DOHH2 (cell line): ENCODE results near the gene APOC1.

Source experiments
- H3F3A ChIP-seq: fragments of 200-600 bp; sonication (generic), shearing (Covaris generic); 2 replicates; pipeline ENCODE4 v1.6.0; 2016; ENCODE audit warnings: antibody characterized with exemption, mild to moderate bottlenecking; ENCODE audit not compliant: control insufficient read depth, insufficient read depth
- H3K27ac ChIP-seq: fragments of 200-600 bp; sonication (generic); 2 replicates; pipeline ENCODE4 v1.5.1; 2014; ENCODE audit warnings: low read depth, mild to moderate bottlenecking, low read length, moderate library complexity
- H3K27me3 ChIP-seq: fragments of 200-600 bp; sonication (generic); 2 replicates; pipeline ENCODE4 v1.6.1; 2014; ENCODE audit warnings: mild to moderate bottlenecking, low read length, mixed read lengths; ENCODE audit not compliant: control insufficient read depth
- H3K36me3 ChIP-seq: fragments of 200-600 bp; sonication (generic); 2 replicates; pipeline ENCODE4 v1.6.1; 2014; ENCODE audit warnings: mild to moderate bottlenecking, low read length, moderate library complexity, mixed read lengths; ENCODE audit not compliant: control insufficient read depth
- H3K4me1 ChIP-seq: fragments of 200-600 bp; sonication (generic); 2 replicates; pipeline ENCODE4 v1.6.1; 2014; ENCODE audit warnings: mild to moderate bottlenecking, low read length, mixed read lengths; ENCODE audit not compliant: control insufficient read depth
- H3K4me2 ChIP-seq: fragments of 200-600 bp; sonication (generic); 2 replicates; pipeline ENCODE4 v1.6.0; 2014; ENCODE audit warnings: mild to moderate bottlenecking, low read length, moderate library complexity
- H3K4me3 ChIP-seq: fragments of 200-600 bp; sonication (generic); 2 replicates; pipeline ENCODE4 v1.5.1; 2014; ENCODE audit warnings: mild to moderate bottlenecking, low read length, mixed read lengths
- H3K79me2 ChIP-seq: fragments of 200-600 bp; sonication (generic); 2 replicates; pipeline ENCODE4 v1.6.1; 2014; ENCODE audit warnings: mild to moderate bottlenecking, low read length, mixed read lengths; ENCODE audit not compliant: control insufficient read depth
- H3K9me2 ChIP-seq: fragments of 200-600 bp; sonication (generic); replicated peaks from 2 replicates; pipeline ENCODE4 v1.6.1; 2014; ENCODE audit warnings: mild to moderate bottlenecking, low read length, mixed read lengths; ENCODE audit not compliant: control insufficient read depth
- H3K9me3 ChIP-seq: fragments of 200-600 bp; sonication (generic); 2 replicates; pipeline ENCODE4 v1.6.1; 2014; ENCODE audit warnings: antibody characterized with exemption, low read length, mixed read lengths; ENCODE audit not compliant: control insufficient read depth, insufficient read depth
- H4K20me1 ChIP-seq: fragments of 200-600 bp; sonication (generic); 2 replicates; pipeline ENCODE4 v1.6.0; 2014; ENCODE audit warnings: low read depth, mild to moderate bottlenecking, antibody characterized with exemption, low read length, moderate library complexity; ENCODE audit not compliant: control insufficient read depth, insufficient read depth
- CTCF ChIP-seq: fragments of 200-600 bp; sonication (generic); IDR thresholded peaks from one replicate; pipeline ENCODE4 v1.5.1; 2014; ENCODE audit warnings: antibody characterized with exemption, mild to moderate bottlenecking, low read depth, low read length; ENCODE audit not compliant: poor library complexity, severe bottlenecking
- EZH2phosphoT487 ChIP-seq: fragments of 200-600 bp; sonication (generic); IDR thresholded peaks from 2 replicates; pipeline ENCODE4 v1.6.1; 2017; ENCODE audit warnings: borderline replicate concordance, mild to moderate bottlenecking, antibody characterized with exemption, low read length, moderate library complexity, mixed read lengths

The APOC1 gene

GRCh38 chr19:44905437-44906160 is 8.8 kb upstream of the APOC1 start, which contains the start of gene APOE:
APOE (plus strand) TSS chr19:44905796; CDS start chr19:44906625, 829 bp downstream.
- Histone ChIP-seq H3K9me2 (no peaks in the 10 kb centered on the region), H3K4me2 (peak within 1 kb of the TSS; percentile 16; the same call in 1 of the 2 replicates), H4K20me1 (peaks cover 10% of the 10 kb centered on the region; the same call in 1 of the 2 replicates), H3K9me3 (no peaks in the 10 kb centered on the region), H3K4me3 (no peak within 1 kb of the TSS), H3F3A (peaks cover 2% of the 10 kb centered on the region), H3K27ac (no peak within 1 kb of the TSS), H3K27me3 (peaks cover 14% of the 10 kb centered on the region), H3K36me3 (peaks cover 28% of the 10 kb centered on the region), H3K79me2 (no peaks in the 10 kb centered on the region), H3K4me1 (peaks cover 13% of the 10 kb centered on the region)
- TF ChIP-seq CTCF, result no peak
- TF ChIP-seq EZH2phosphoT487, result no peak; the same call in 1 of the 2 replicates

- Histone ChIP-seq H3K9me3 (no peaks in the 10 kb centered on the region), H3K4me3 (no peak overlapping the region), H3K36me3 (peaks cover 15% of the 10 kb centered on the region), H3K9me2 (no peaks in the 10 kb centered on the region), H4K20me1 (peaks cover 10% of the 10 kb centered on the region; the same call in 1 of the 2 replicates), H3K27ac (no peak overlapping the region), H3K79me2 (no peaks in the 10 kb centered on the region), H3K4me2 (no peak overlapping the region), H3F3A (peaks cover 2% of the 10 kb centered on the region), H3K27me3 (peaks cover 20% of the 10 kb centered on the region), H3K4me1 (peaks cover 13% of the 10 kb centered on the region)
- no peak for TF ChIP-seq CTCF
- TF ChIP-seq EZH2phosphoT487, result no peak
Observed at GRCh38 chr19:44907613-44908012, 6.8 kb upstream of the APOC1 start.

- peaks cover 10% of the 10 kb centered on the region; the same call in 1 of the 2 replicates for H4K20me1 ChIP-seq
- H3K27ac ChIP-seq, result no peak overlapping the region
- no peak overlapping the region for H3K4me3 ChIP-seq
- no peaks in the 10 kb centered on the region for H3K9me2 ChIP-seq
- H3K4me1 ChIP-seq, result peaks cover 13% of the 10 kb centered on the region
- H3K4me2 ChIP-seq, result no peak overlapping the region
- TF ChIP-seq CTCF (no peak), EZH2phosphoT487 (no peak)
- H3K79me2 ChIP-seq, result no peaks in the 10 kb centered on the region
- H3K9me3 ChIP-seq, result no peaks in the 10 kb centered on the region
- H3K27me3 ChIP-seq, result peaks cover 20% of the 10 kb centered on the region
- peaks cover 2% of the 10 kb centered on the region for H3F3A ChIP-seq
- peaks cover 10% of the 10 kb centered on the region for H3K36me3 ChIP-seq
Observed at GRCh38 chr19:44908074-44908835, 6.2 kb upstream of the APOC1 start.
